K562 (cell line): ENCODE data around the gene LRP1. TPM values are rescaled to one million over a fixed set of nuclear protein-coding genes. Genes with fewer than 3 reads are reported as not detected.
A peak's percentile ranks its signal among the peaks of the same experiment; 100 is the strongest.

ENCODE experiments used
- CHD1 ChIP-seq: fragments of 200-600 bp; sonication (generic); IDR thresholded peaks from one replicate; pipeline ENCODE4 v1.6.1; 2012; ENCODE audit warnings: mild to moderate bottlenecking, moderate library complexity, low read length, inconsistent platforms
- TAL1 ChIP-seq: fragments of 450-650 bp; IDR thresholded peaks from 2 replicates; pipeline ENCODE4 v1.6.1; 2016; ENCODE audit warnings: mild to moderate bottlenecking
- TEAD4 ChIP-seq, 2 experiments: sonication (generic) in 1 of 2; formaldehyde crosslinking in 1 of 2; IDR thresholded peaks; 2 replicates each; pipeline versions ENCODE4 v1.6.1 to v1.8.0; 2012 to 2022; ENCODE audit warnings: borderline replicate concordance in 1 of 2, inconsistent platforms in 1 of 2, low read length in 1 of 2, mild to moderate bottlenecking in 1 of 2, missing genetic modification reagents in 1 of 2
- ZNF239 ChIP-seq: fragments of 250-450 bp; sonication (Bioruptor Pico); IDR thresholded peaks from 2 replicates; pipeline ENCODE4 v1.4.0; 2020; ENCODE audit warnings: mild to moderate bottlenecking
- polyA plus RNA-seq, 8 experiments: library from polyadenylated mRNA; depleted of rRNA in 4 of 8; stranded (reverse) in 5 of 8; unstranded in 3 of 8; fragments of >200 nt; fragmentation: Nextera tagmentation in 2 of 8; fragmentation: Illumina TruSeq in 1 of 8; extraction: Ambion mirVana in 2 of 8; extraction: Trizol in 1 of 8; gene quantifications; 2 replicates each; pipeline versions ENCODE4 v1.2.1 to v1.2.3, GENCODE V29; 2011 to 2014; ENCODE audit warnings: inconsistent platforms in 1 of 8, missing spikeins in 1 of 8
- total RNA-seq, 7 experiments: library from RNA; depleted of rRNA in 6 of 7; stranded (reverse); fragments of >200 nt in 6 of 7; fragmentation: Illumina TruSeq in 2 of 7; extraction: Trizol in 2 of 7; gene quantifications; 2 replicates each; pipeline versions ENCODE4 v1.2.1 to v1.2.3, GENCODE V29; 2011 to 2021; ENCODE audit warnings: low replicate concordance in 1 of 7
- TF ChIP-seq, protein P1 (sequence below): fragments of 200-800 bp; sonication (Bioruptor generic); IDR thresholded peaks from 2 replicates; pipeline ENCODE4 v1.6.1; 2016; ENCODE audit warnings: missing genetic modification characterization, missing compliant biosample characterization
- TF ChIP-seq, protein P2 (sequence below): fragments of 250-450 bp; sonication (Bioruptor Pico); IDR thresholded peaks from 2 replicates; pipeline ENCODE4 v1.8.0; 2022; ENCODE audit warnings: inconsistent platforms
- TF ChIP-seq, protein P3 (sequence below), 2 experiments: fragments of 450-650 bp; IDR thresholded peaks; 2 replicates each; pipeline ENCODE4 v1.6.1; 2016
- TF ChIP-seq, protein P4 (sequence below), 2 experiments: fragments of 450-650 bp in 1 of 2; IDR thresholded peaks; 2 replicates each; pipeline ENCODE4 v1.6.1; 2011 to 2017; ENCODE audit warnings: low read depth in 2 of 2, antibody characterized with exemption in 1 of 2, borderline replicate concordance in 1 of 2, low read length in 1 of 2, mild to moderate bottlenecking in 1 of 2, mixed read lengths in 1 of 2; ENCODE audit not compliant: control insufficient read depth in 1 of 2

LRP1 gene
- total and polyA plus RNA-seq, 9 of the 15 experiments (the other 6 are each of a cell fraction or from before 2014, with no cell fraction given), result 0.04 to 0.64 (median 0.19) TPM; not detected in 2

DNA sequence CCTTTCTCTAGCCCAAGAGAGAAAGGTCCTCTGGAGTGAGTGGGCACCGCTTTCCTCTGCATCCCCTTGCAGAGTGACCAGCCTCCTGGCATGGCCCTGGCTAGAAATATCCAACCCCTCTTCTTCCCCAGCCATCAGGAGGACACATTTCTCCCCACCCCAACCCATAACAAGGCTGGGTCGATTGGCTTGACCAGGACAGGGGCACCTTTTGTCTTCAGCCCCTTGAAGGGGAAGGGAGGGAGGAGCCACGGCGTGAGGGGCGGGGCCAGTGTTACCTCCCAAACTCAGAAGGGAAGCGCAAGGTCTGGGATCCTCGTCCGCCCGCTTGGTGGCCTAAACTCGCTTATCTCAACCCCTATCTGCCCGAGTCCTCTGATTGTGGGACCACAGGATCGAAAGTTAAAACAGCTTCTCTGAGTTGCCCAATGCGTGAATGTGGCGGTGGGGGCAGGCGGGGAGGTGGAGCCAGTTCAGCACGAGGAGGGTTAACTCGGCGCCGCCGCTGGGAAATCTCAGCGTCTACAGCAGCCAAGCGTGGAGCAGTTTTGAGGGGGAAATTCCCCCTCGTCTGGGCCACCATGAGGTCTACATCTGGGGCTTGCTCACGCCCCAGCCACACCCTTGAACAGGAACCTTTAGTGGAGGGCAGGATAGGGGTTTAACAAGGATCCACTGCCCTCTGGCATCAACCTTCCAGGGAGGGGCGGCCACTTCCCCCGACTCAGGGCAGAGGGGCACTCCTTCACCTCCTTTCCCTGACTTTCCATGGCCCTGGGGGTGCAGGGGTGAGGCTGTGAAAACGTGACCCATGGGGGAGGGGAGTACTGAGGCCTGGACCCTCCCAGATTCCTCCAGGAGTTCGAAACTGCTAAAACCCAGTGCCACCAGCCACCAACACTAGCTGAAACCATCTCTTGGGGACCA lies 17.9 kb upstream of the LRP1 start (continued):
- TF ChIP-seq, protein P1, sequence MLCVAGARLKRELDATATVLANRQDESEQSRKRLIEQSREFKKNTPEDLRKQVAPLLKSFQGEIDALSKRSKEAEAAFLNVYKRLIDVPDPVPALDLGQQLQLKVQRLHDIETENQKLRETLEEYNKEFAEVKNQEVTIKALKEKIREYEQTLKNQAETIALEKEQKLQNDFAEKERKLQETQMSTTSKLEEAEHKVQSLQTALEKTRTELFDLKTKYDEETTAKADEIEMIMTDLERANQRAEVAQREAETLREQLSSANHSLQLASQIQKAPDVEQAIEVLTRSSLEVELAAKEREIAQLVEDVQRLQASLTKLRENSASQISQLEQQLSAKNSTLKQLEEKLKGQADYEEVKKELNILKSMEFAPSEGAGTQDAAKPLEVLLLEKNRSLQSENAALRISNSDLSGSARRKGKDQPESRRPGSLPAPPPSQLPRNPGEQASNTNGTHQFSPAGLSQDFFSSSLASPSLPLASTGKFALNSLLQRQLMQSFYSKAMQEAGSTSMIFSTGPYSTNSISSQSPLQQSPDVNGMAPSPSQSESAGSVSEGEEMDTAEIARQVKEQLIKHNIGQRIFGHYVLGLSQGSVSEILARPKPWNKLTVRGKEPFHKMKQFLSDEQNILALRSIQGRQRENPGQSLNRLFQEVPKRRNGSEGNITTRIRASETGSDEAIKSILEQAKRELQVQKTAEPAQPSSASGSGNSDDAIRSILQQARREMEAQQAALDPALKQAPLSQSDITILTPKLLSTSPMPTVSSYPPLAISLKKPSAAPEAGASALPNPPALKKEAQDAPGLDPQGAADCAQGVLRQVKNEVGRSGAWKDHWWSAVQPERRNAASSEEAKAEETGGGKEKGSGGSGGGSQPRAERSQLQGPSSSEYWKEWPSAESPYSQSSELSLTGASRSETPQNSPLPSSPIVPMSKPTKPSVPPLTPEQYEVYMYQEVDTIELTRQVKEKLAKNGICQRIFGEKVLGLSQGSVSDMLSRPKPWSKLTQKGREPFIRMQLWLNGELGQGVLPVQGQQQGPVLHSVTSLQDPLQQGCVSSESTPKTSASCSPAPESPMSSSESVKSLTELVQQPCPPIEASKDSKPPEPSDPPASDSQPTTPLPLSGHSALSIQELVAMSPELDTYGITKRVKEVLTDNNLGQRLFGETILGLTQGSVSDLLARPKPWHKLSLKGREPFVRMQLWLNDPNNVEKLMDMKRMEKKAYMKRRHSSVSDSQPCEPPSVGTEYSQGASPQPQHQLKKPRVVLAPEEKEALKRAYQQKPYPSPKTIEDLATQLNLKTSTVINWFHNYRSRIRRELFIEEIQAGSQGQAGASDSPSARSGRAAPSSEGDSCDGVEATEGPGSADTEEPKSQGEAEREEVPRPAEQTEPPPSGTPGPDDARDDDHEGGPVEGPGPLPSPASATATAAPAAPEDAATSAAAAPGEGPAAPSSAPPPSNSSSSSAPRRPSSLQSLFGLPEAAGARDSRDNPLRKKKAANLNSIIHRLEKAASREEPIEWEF (CRISPR knock-in tag), result no peak
- TF ChIP-seq TEAD4 (IDR thresholded peaks at IDR 0.05; ENCODE audit: low read length) (no peak), TEAD4 (CRISPR knock-in tag; IDR thresholded peaks at IDR 0.05; ENCODE audit: borderline replicate concordance) (no peak), ZNF239 (CRISPR knock-in tag) (no peak), TAL1 (no peak), CHD1 (peak; percentile 67)
- TF ChIP-seq, protein P2, sequence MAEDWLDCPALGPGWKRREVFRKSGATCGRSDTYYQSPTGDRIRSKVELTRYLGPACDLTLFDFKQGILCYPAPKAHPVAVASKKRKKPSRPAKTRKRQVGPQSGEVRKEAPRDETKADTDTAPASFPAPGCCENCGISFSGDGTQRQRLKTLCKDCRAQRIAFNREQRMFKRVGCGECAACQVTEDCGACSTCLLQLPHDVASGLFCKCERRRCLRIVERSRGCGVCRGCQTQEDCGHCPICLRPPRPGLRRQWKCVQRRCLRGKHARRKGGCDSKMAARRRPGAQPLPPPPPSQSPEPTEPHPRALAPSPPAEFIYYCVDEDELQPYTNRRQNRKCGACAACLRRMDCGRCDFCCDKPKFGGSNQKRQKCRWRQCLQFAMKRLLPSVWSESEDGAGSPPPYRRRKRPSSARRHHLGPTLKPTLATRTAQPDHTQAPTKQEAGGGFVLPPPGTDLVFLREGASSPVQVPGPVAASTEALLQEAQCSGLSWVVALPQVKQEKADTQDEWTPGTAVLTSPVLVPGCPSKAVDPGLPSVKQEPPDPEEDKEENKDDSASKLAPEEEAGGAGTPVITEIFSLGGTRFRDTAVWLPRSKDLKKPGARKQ (CRISPR knock-in tag), result no peak
- TF ChIP-seq, protein P3, sequence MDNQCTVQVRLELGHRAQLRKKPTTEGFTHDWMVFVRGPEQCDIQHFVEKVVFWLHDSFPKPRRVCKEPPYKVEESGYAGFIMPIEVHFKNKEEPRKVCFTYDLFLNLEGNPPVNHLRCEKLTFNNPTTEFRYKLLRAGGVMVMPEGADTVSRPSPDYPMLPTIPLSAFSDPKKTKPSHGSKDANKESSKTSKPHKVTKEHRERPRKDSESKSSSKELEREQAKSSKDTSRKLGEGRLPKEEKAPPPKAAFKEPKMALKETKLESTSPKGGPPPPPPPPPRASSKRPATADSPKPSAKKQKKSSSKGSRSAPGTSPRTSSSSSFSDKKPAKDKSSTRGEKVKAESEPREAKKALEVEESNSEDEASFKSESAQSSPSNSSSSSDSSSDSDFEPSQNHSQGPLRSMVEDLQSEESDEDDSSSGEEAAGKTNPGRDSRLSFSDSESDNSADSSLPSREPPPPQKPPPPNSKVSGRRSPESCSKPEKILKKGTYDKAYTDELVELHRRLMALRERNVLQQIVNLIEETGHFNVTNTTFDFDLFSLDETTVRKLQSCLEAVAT (IDR thresholded peaks at IDR 0.05), result no peak
- TF ChIP-seq, protein P4, sequence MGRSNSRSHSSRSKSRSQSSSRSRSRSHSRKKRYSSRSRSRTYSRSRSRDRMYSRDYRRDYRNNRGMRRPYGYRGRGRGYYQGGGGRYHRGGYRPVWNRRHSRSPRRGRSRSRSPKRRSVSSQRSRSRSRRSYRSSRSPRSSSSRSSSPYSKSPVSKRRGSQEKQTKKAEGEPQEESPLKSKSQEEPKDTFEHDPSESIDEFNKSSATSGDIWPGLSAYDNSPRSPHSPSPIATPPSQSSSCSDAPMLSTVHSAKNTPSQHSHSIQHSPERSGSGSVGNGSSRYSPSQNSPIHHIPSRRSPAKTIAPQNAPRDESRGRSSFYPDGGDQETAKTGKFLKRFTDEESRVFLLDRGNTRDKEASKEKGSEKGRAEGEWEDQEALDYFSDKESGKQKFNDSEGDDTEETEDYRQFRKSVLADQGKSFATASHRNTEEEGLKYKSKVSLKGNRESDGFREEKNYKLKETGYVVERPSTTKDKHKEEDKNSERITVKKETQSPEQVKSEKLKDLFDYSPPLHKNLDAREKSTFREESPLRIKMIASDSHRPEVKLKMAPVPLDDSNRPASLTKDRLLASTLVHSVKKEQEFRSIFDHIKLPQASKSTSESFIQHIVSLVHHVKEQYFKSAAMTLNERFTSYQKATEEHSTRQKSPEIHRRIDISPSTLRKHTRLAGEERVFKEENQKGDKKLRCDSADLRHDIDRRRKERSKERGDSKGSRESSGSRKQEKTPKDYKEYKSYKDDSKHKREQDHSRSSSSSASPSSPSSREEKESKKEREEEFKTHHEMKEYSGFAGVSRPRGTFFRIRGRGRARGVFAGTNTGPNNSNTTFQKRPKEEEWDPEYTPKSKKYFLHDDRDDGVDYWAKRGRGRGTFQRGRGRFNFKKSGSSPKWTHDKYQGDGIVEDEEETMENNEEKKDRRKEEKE (IDR thresholded peaks at IDR 0.05; ENCODE audit: borderline replicate concordance in 1 of 2, control insufficient read depth in 1 of 2, low read depth in 2 of 2, low read length in 1 of 2), result no peak
